Subcutaneous adipose tissue (tissue), 4 donors: ENCODE measurements around the gene MEAF6. TPM values are rescaled to one million over a fixed set of nuclear protein-coding genes. Genes with fewer than 3 reads are reported as not detected.

ENCODE experiments used
- total RNA-seq, 4 donors: library from RNA; depleted of rRNA; stranded (reverse); fragments of >200 nt; gene quantifications; one replicate each; pipeline ENCODE4 v1.1.0, GENCODE V29; 2016
- TF ChIP-seq, protein P1 (sequence below): fragments of 450-650 bp; IDR thresholded peaks from one replicate; pipeline ENCODE4 v1.5.1; 2016; ENCODE audit warnings: low read depth, mild to moderate bottlenecking, control low read depth, antibody characterized with exemption, moderate library complexity

MEAF6 gene
- total RNA-seq, 4 donors from 2014 or later: 48.3 to 60.8 (median 56.1) TPM

DNA sequence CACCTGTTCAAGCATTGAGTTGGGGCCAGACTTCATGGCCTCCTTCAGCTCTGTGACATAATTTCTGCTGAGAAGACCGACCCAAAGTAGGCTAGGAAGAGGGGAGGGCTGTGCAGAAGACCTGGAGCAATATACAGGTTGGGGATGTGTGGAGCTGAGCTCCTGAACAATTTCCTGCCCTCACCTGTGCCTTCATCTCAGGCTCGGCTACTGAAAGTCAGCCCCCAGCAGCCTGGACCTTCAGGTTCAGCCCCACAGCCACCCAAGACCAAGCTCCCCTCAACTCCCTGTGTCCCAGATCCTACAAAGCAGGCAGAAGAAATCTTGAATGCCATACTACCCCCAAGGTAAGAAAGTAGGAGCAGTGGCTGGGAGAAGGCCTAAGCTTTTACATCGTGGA lies 42.8 kb upstream of the MEAF6 start:
- TF ChIP-seq, protein P1, sequence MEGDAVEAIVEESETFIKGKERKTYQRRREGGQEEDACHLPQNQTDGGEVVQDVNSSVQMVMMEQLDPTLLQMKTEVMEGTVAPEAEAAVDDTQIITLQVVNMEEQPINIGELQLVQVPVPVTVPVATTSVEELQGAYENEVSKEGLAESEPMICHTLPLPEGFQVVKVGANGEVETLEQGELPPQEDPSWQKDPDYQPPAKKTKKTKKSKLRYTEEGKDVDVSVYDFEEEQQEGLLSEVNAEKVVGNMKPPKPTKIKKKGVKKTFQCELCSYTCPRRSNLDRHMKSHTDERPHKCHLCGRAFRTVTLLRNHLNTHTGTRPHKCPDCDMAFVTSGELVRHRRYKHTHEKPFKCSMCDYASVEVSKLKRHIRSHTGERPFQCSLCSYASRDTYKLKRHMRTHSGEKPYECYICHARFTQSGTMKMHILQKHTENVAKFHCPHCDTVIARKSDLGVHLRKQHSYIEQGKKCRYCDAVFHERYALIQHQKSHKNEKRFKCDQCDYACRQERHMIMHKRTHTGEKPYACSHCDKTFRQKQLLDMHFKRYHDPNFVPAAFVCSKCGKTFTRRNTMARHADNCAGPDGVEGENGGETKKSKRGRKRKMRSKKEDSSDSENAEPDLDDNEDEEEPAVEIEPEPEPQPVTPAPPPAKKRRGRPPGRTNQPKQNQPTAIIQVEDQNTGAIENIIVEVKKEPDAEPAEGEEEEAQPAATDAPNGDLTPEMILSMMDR: no peak

DNA sequence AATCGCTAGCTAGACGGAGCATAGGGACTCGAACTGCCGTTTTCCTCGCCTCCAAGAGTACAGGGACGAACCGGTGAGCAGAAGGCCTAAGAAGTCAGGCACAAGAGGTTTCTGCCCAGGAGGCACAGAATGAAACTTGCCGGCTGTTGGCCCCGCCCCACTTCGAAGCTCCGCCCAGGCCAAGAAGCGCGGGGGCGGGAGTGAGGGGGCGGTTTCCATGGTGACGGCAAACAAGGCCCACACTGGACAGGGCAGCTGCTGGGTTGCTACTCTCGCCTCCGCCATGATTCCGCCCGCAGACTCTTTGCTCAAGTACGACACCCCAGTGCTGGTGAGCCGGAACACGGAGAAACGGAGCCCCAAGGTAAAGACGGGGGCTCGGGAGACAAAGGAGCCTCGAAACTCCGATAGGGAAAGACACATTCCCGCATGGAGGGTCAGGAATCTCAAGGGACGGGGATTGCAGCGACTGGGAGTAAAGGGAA lies 42.2 kb upstream of the MEAF6 start, which contains the start of gene DNALI1:
Gene DNALI1, plus strand, starts transcription at position 229 of the 485 bp plus-strand sequence. Its CDS starts 55 bp downstream, at position 284.
- TF ChIP-seq, protein P1: no peak

DNA sequence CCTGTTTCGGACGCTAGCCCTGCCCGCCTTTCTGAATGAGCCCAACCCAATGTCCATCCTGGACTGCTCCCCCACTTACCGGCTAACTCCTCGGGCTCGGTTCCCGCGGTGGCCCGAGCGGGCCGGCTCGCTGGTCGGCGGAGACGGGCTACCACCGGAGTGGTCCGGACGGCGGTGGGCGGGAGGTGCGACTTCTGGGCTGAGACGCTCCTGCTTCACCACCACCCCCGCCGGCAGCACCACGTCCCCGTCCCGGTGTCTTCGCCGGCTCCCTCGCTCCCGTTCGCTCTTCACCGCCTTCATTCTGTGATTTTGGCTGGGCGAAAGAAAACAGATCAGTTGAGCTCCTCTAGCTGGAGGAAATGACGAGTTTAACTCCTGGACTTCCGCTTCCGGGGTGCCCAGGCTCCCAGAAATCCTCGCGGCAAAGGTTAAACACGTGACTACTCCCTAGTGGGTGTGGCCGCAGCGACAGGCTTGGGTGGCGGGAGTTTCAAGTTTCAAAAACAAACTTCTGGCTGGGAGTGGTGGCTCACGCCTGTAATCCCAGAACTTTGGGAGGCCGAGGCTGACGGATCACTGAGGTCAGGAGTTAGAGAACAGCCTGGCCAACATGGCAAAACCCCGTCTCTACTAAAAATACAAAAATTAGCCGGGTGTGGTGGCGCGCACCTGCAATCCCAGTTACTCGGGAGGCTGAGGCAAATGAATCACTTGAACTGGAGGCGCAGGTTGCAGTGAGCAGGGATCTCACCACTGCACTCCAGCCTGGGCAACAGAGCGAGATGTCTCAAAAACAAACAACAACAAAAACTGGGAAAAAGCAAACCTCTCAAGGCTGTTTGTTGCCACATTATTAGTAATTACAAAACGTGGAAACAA lies 39.6 kb upstream of the MEAF6 start, which contains the start of gene SNIP1:
Gene SNIP1, minus strand, starts transcription at position 367 of the 882 bp plus-strand sequence. Its CDS starts 64 bp downstream, at position 303.
- TF ChIP-seq, protein P1: no peak

DNA sequence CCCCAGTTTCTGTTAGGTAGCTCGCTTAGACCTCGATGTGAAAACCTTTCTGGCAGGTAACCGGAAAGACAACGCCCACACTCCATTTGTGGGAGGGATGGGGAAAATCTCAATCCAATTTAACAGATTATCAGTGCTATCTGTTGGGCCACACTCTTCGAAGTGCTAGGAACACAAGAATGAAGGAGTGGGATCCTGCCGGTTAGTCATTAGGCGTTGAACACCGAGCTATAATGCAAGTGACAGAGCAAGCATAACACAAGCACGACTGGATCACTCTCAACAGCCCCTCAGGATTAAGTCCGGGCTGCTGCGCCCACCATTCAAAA lies 39.0 kb upstream of the MEAF6 start:
- TF ChIP-seq, protein P1: no peak

DNA sequence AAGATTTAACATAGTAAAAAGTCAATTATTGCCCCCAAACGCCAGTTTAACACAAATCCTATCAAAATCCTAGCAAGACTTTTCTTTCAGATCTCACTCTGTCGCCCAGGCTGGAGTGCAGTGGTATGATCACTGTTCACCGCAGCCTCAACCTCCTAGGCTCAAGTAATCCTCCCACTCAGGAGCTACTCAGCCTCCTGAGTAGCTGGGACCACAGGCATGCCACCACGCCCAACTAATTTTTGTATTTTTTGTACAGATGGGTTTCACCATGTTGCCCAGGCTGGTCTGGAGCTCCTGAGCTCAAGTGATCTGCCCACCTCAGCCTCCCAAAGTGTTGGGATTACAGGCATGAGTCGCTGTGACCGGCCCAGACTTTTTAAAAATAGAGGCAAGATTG lies 34.8 kb upstream of the MEAF6 start:
- TF ChIP-seq, protein P1: no peak

DNA sequence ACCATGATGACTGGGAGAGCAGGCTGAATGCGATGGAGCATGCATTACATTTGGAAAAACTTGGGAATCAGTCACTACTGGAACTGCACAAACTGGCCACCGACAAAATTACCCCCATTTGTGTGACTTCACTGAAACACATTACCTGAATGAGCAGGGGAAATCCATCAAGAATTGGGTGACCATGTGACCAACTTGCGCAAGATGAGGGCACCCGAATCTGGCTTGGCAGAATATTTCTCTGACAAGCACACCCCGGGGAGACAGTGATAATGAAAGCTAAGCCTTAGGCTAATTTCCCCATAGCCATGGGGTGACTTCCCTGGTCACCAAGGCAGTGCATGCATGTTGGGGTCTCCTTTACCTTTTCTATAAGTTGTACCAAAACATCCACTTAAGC lies 30.5 kb upstream of the MEAF6 start:
- TF ChIP-seq, protein P1: no peak

DNA sequence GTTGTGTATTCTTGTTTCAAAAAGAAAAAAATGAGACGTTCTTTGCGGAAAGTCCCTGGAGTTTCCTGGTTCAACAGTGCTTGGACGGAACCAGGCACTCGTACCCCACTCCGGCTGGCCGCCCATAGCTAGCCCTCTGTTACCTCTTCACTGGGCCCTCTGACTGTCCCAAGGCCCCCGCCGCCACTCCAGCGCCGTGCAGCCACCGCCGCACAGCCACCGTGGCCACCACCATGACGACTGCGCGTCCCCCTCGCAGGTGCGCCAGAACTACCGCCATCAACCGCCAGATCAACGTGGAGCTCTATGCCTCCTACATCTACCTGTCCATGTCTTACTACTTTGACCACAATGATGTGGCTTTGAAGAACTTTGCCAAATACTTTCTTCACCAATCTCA lies 30.0 kb upstream of the MEAF6 start:
- TF ChIP-seq, protein P1: no peak
